MCF 10A (cell line): ENCODE results near the gene LDB2. TPM values are rescaled to one million over a fixed set of nuclear protein-coding genes. Genes with fewer than 3 reads are reported as not detected.

Source experiments
- BruUV-seq: library from RNA; stranded (reverse); fragments of 400-500 nt; replicated peaks from 2 replicates; lab custom pipeline; 2021; lab: Mats Ljungman, UMichigan
- CTCF ChIA-PET: fragments of 300-600 bp; sonication (Branson Sonifier 250); formaldehyde crosslinking; extraction: SDS; loops from one replicate; lab custom pipeline; 2021; ENCODE audit warnings: antibody characterized with exemption, inconsistent platforms; lab: Yijun Ruan, JAX
- POLR2A ChIA-PET: fragments of 300-600, 350-650 bp; sonication (Branson Sonifier 250); formaldehyde crosslinking; extraction: SDS; loops from one replicate; lab custom pipeline; 2020; ENCODE audit warnings: antibody characterized with exemption, inconsistent platforms; lab: Yijun Ruan, JAX
- DNase-seq: peaks from one replicate; pipeline ENCODE4 v3.0.0-alpha.2; 2018; ENCODE audit not compliant: unreplicated experiment
- H3K27ac Mint-ChIP-seq: one replicate; pipeline ENCODE4 v1.8.0; 2022; ENCODE audit warnings: mild to moderate bottlenecking, low read depth, mixed read lengths; ENCODE audit not compliant: unreplicated experiment
- H3K27me3 Mint-ChIP-seq: one replicate; pipeline ENCODE4 v1.8.0; 2022; ENCODE audit warnings: mixed read lengths; ENCODE audit not compliant: insufficient read depth, unreplicated experiment
- H3K36me3 Mint-ChIP-seq: one replicate; pipeline ENCODE4 v1.8.0; 2022; ENCODE audit warnings: mild to moderate bottlenecking, moderate library complexity, mixed read lengths; ENCODE audit not compliant: insufficient read depth, unreplicated experiment
- H3K4me1 Mint-ChIP-seq: one replicate; pipeline ENCODE4 v1.8.0; 2022; ENCODE audit warnings: mixed read lengths; ENCODE audit not compliant: insufficient read depth, unreplicated experiment
- H3K4me3 Mint-ChIP-seq: one replicate; pipeline ENCODE4 v1.8.0; 2022; ENCODE audit warnings: mild to moderate bottlenecking, moderate library complexity, mixed read lengths; ENCODE audit not compliant: unreplicated experiment
- H3K9me3 Mint-ChIP-seq: one replicate; pipeline ENCODE4 v1.8.0; 2022; ENCODE audit warnings: mixed read lengths; ENCODE audit not compliant: unreplicated experiment
- CTCF ChIP-seq: fragments of 200-600 bp; IDR thresholded peaks from one replicate; pipeline ENCODE4 v1.8.0; 2022; ENCODE audit warnings: antibody characterized with exemption, mild to moderate bottlenecking; ENCODE audit not compliant: unreplicated experiment
- intact Hi-C: fragments of 100-400 bp; cut with micrococcal nuclease; formaldehyde crosslinking; loops from 2 replicates; pipeline ENCODE4 v1.14.1; 2022
- total RNA-seq: library from RNA; stranded (reverse); gene quantifications from 2 replicates; pipeline ENCODE4 v1.2.3, GENCODE V29; 2022

The LDB2 gene
- total RNA-seq, 1 experiment from 2014 or later = not detected

- Mint-ChIP-seq H3K9me3 (no peaks in the 10 kb centered on the region), H3K36me3 (no peaks in the 10 kb centered on the region), H3K4me1 (no peaks in the 10 kb centered on the region), H3K27ac (no peak overlapping the region), H3K4me3 (no peak overlapping the region), H3K27me3 (peaks cover 60% of the 10 kb centered on the region)
- intact Hi-C loops = no loop called here
- no peak for TF ChIP-seq CTCF
- no TSS peak for BruUV-seq
- no peak for DNase-seq
- POLR2A ChIA-PET = no interaction called here
- CTCF ChIA-PET = interaction anchor here (0.8 kb wide), 1 partner anchor 30 kb away, joined by 5 read pairs; no protein-coding TSS in a partner anchor
Observed at GRCh38 chr4:16739997-16740624, 158.3 kb downstream of the LDB2 start.

- POLR2A ChIA-PET = no interaction called here
- H3K27me3 Mint-ChIP-seq = peaks cover 76% of the 10 kb centered on the region
- H3K36me3 Mint-ChIP-seq = no peaks in the 10 kb centered on the region
- no peaks in the 10 kb centered on the region for H3K9me3 Mint-ChIP-seq
- CTCF ChIA-PET = no interaction called here
- intact Hi-C loops = no loop called here
- H3K27ac Mint-ChIP-seq = no peak overlapping the region
- TF ChIP-seq CTCF = no peak
- H3K4me1 Mint-ChIP-seq = no peaks in the 10 kb centered on the region
- DNase-seq = no peak
- no peak overlapping the region for H3K4me3 Mint-ChIP-seq
- BruUV-seq = no TSS peak
Observed at GRCh38 chr4:16738558-16738957, 159.9 kb downstream of the LDB2 start.

- no peaks in the 10 kb centered on the region for H3K4me1 Mint-ChIP-seq
- CTCF ChIA-PET = no interaction called here
- no peaks in the 10 kb centered on the region for H3K36me3 Mint-ChIP-seq
- no TSS peak for BruUV-seq
- DNase-seq = no peak
- H3K27me3 Mint-ChIP-seq = peaks cover 94% of the 10 kb centered on the region
- H3K4me3 Mint-ChIP-seq = no peak overlapping the region
- H3K9me3 Mint-ChIP-seq = no peaks in the 10 kb centered on the region
- H3K27ac Mint-ChIP-seq = no peak overlapping the region
- TF ChIP-seq CTCF = no peak
- POLR2A ChIA-PET = no interaction called here
- intact Hi-C loops = no loop called here
Observed at GRCh38 chr4:16733509-16733908, 164.9 kb downstream of the LDB2 start.

GRCh38 chr4:16732741-16733140, 165.7 kb downstream of the LDB2 start:
- Mint-ChIP-seq H3K4me1 (no peaks in the 10 kb centered on the region), H3K36me3 (no peaks in the 10 kb centered on the region), H3K27ac (no peak overlapping the region), H3K27me3 (peaks cover 94% of the 10 kb centered on the region), H3K9me3 (no peaks in the 10 kb centered on the region), H3K4me3 (no peak overlapping the region)
- intact Hi-C loops = no loop called here
- ChIA-PET CTCF (no interaction called here), POLR2A (no interaction called here)
- no TSS peak for BruUV-seq
- no peak for DNase-seq
- no peak for TF ChIP-seq CTCF
